Breast epithelium (tissue), 4 donors: ENCODE measurements around the gene IVD. TPM values are rescaled to one million over a fixed set of nuclear protein-coding genes. Genes with fewer than 3 reads are reported as not detected.

Experiments
- DNase-seq, 2 donors: peaks; one replicate each; pipeline ENCODE4 v3.0.0-alpha.2; 2019; ENCODE audit warnings: low spot score in 2 of 2
- H3K27ac ChIP-seq, 2 donors: fragments of 200-600 bp; sonication (generic) in 1 of 2; one replicate each; pipeline ENCODE4 v1.5.1; 2016 to 2019; ENCODE audit warnings: mild to moderate bottlenecking in 1 of 2
- H3K27me3 ChIP-seq, 2 donors: fragments of 200-600 bp; sonication (generic) in 1 of 2; one replicate each; pipeline versions ENCODE4 v1.5.1 to v1.6.0; 2017 to 2019; ENCODE audit warnings: control low read depth in 1 of 2, mild to moderate bottlenecking in 1 of 2
- H3K36me3 ChIP-seq: fragments of 200-600 bp; one replicate; pipeline ENCODE4 v1.5.1; 2019
- H3K4me1 ChIP-seq, 2 donors: fragments of 200-600 bp; sonication (generic); one replicate each; pipeline ENCODE4 v1.5.1; 2016 to 2019; ENCODE audit warnings: control low read depth in 1 of 2
- H3K4me3 ChIP-seq, 3 donors: fragments of 200-600 bp; sonication (generic); 1 replicate in 2 of 3; 2 replicates in 1 of 3; pipeline ENCODE4 v1.5.1; 2016 to 2019; ENCODE audit warnings: mild to moderate bottlenecking in 3 of 3, moderate library complexity in 2 of 3
- H3K9me3 ChIP-seq, 2 donors: fragments of 200-600 bp; sonication (generic) in 1 of 2; one replicate each; pipeline ENCODE4 v1.5.1; 2016 to 2019; ENCODE audit warnings: control low read depth in 1 of 2
- POLR2A ChIP-seq: fragments of 450-650 bp; IDR thresholded peaks from one replicate; pipeline ENCODE4 v1.6.1; 2016; ENCODE audit warnings: antibody characterized with exemption, mild to moderate bottlenecking, moderate library complexity
- POLR2AphosphoS5 ChIP-seq, 3 donors: sonication (generic); formaldehyde crosslinking; IDR thresholded peaks; one replicate each; pipeline ENCODE4 v1.6.1; 2017; ENCODE audit warnings: antibody characterized with exemption in 3 of 3
- intact Hi-C: fragments of 100-400 bp; cut with DNase I; formaldehyde crosslinking; loops from one replicate; pipeline ENCODE4 v1.15.1; 2023; ENCODE audit warnings: low total_unique reads
- total RNA-seq, 3 donors: library from RNA; depleted of rRNA; stranded (reverse); fragments of >200 nt; gene quantifications; one replicate each; pipeline ENCODE4 v1.1.0, GENCODE V29; 2016
- TF ChIP-seq, protein P1 (sequence below), 3 donors: fragments of 450-650 bp; IDR thresholded peaks; one replicate each; pipeline ENCODE4 v1.5.1; 2016 to 2017; ENCODE audit warnings: antibody characterized with exemption in 3 of 3, mild to moderate bottlenecking in 3 of 3, moderate library complexity in 3 of 3

Gene IVD
- total RNA-seq, 3 donors from 2014 or later: 43.8 to 72.7 (median 62.6) TPM

DNA sequence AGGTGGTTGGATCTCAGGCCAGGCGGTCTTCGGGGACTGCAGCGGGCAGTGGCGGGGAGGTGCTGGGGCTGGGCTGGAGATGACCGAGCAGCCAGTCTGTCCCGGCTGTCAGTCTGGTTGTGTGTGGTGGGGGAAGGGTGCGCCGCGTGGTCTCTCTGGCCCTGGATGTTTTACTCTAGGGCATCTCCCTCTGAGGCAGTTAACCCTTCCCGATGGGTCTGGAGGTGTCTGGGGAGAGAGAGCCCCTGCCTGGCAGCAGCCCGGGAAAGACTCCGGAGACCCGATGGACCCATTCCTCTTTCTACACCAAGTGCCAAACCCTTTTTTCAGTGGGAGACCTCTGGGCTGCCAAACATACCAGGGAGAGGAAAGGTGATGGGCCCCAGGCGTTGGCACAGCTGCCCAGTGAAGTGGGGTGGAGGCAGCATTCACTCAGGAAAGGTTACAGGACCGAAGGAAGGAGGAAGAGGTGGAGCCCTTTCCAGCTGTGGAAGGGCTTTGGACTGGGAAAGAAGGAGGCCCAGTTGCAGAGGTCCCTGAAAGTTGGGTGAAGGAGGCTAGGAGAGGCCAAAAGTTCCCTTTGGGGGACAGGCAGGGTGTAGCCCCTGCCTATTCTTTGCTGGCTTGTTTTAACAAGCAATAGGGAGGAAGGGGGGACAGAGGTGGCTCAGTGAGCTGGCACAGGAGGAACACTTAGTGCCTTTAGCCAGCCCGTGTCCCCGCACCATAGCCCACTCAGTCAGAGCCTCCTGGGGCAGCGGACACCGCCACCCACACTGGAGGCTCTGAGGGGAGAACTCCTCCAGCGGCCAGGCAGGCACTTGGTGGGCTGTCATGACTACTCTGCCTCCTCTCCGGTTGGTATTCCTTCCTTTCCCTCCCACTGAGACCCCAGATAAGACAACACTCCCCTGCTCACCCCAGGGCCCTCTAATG is 32.4 kb downstream of the IVD start:
- Histone ChIP-seq H3K9me3 (no peaks in the 10 kb centered on the region), H3K4me1 (peaks cover 13 to 21% of the 10 kb centered on the region in 2 donors), H3K4me3 (no peak overlapping the region), H3K27ac (peak overlapping the region in 1 of 2 donors; percentile 9), H3K36me3 (no peaks in the 10 kb centered on the region), H3K27me3 (no peaks in the 10 kb centered on the region)
- intact Hi-C loops: no loop called here
- DNase-seq: no peak
- TF ChIP-seq POLR2AphosphoS5 (IDR thresholded peaks at IDR 0.05) (no peak), POLR2A (no peak)
- TF ChIP-seq, protein P1, sequence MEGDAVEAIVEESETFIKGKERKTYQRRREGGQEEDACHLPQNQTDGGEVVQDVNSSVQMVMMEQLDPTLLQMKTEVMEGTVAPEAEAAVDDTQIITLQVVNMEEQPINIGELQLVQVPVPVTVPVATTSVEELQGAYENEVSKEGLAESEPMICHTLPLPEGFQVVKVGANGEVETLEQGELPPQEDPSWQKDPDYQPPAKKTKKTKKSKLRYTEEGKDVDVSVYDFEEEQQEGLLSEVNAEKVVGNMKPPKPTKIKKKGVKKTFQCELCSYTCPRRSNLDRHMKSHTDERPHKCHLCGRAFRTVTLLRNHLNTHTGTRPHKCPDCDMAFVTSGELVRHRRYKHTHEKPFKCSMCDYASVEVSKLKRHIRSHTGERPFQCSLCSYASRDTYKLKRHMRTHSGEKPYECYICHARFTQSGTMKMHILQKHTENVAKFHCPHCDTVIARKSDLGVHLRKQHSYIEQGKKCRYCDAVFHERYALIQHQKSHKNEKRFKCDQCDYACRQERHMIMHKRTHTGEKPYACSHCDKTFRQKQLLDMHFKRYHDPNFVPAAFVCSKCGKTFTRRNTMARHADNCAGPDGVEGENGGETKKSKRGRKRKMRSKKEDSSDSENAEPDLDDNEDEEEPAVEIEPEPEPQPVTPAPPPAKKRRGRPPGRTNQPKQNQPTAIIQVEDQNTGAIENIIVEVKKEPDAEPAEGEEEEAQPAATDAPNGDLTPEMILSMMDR (IDR thresholded peaks at IDR 0.05): no peak

DNA sequence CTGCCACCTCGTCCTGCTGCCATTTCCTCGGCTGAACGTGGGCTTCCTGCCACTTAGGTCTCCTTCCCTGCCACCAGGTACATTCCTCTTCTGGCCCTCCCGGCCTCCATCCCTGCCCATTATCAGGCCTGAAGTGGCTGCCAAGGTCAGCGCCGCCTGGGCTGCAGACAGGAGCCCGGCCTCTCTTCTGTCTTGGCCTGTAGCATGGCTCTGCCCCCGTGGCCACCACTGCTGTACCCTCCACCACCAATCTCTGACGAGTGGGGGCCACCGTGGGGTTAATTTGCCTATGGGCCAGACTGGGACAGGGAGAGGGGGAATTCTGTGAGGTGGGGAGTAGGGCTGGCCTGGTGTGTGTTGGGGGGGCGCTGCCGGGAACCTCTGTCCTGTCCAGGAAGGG is 33.1 kb downstream of the IVD start:
- H3K4me1 ChIP-seq: peaks cover 13 to 27% of the 10 kb centered on the region in 2 donors
- H3K36me3 ChIP-seq: no peaks in the 10 kb centered on the region
- H3K27me3 ChIP-seq: no peaks in the 10 kb centered on the region
- no peak for DNase-seq
- intact Hi-C loops: no loop called here
- no peak overlapping the region for H3K27ac ChIP-seq
- TF ChIP-seq POLR2A (no peak), POLR2AphosphoS5 (IDR thresholded peaks at IDR 0.05) (no peak)
- TF ChIP-seq, protein P1 (IDR thresholded peaks at IDR 0.05): no peak
- no peaks in the 10 kb centered on the region for H3K9me3 ChIP-seq
- no peak overlapping the region for H3K4me3 ChIP-seq

DNA sequence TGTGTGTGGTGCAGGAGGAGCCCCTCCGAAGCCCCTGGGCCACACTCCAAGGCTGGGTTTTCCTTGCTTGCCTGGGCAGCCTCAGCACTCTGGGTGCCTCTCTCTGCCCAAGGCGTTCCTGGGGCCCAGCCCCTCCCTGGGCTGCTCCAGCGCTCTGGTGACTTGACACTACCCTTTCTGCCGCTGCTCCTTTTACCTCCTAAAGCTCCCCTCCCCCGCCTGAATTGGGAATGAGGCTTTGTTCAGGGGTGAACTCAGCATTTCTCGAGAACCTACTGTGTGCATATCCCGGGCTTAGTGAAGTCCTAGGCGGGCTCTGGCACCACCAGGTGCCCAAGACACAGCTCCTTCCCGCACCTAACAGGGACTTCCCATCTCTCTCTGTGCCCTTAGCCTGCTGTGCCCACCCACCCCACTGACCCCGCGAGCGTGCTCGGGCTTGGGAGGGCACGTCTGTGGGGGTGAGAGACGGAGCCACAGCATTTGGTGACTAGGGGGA is 33.9 kb downstream of the IVD start:
- H3K4me1 ChIP-seq: peaks cover 13 to 27% of the 10 kb centered on the region in 2 donors
- H3K27ac ChIP-seq: peak overlapping the region; percentile 40 to 88

DNA sequence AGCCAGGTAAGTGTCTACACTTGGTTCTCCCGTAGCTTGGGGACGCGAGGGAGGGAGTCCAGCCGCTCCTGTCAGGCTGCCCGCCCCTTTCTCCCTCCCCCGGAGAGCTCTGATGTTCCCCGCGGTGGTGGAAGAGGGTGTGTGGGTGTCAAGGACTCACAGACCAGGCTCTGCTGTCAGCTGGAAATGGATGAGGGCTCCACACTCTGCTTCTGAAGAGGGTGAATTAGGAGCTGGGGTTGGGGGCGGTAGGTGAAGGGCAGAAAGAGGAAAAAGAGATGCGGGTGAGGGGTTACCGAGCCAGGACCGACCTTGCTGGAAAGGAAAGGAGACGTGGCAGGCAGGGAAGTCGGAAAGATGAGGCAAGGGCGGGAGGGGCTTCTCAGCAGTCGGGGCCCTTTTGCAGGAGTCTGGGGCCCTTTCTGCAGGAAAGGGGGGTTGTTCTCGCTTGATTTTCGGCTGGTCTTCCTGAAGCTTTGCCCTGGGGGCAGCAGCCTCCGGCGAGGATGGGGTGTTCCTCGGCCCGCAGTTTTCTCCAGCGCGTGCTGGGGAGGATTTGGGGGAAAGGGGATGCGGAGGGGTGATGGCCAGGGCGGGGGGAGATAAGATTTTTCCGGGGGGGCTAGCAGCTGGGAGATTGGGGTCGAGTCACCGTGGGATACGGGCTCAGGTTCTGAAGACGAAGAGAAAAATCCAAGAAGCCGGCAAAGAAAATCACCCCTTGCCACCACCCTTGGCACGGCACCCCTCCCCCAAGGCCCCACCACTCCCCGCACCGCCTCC is 34.6 kb downstream of the IVD start:
- Histone ChIP-seq H3K4me1 (peaks cover 13 to 27% of the 10 kb centered on the region in 2 donors), H3K4me3 (peak overlapping the region; percentile 86 to 93 (median 86)), H3K27me3 (no peaks in the 10 kb centered on the region), H3K27ac (peak overlapping the region; percentile 40 to 88), H3K36me3 (no peaks in the 10 kb centered on the region), H3K9me3 (no peaks in the 10 kb centered on the region)
- peak in 1 of 2 donors; percentile 56 for DNase-seq
- intact Hi-C loops: no loop called here
- TF ChIP-seq POLR2A: no peak

More for the DNA sequence above, 33.9 kb downstream of the IVD start:
- no peak for DNase-seq
- no peaks in the 10 kb centered on the region for H3K27me3 ChIP-seq
- H3K9me3 ChIP-seq: no peaks in the 10 kb centered on the region
- H3K36me3 ChIP-seq: no peaks in the 10 kb centered on the region
- intact Hi-C loops: no loop called here
- TF ChIP-seq POLR2A (no peak), POLR2AphosphoS5 (IDR thresholded peaks at IDR 0.05) (no peak)
- TF ChIP-seq, protein P1 (IDR thresholded peaks at IDR 0.05): no peak
- H3K4me3 ChIP-seq: peak overlapping the region; percentile 86 to 93 (median 86)

DNA sequence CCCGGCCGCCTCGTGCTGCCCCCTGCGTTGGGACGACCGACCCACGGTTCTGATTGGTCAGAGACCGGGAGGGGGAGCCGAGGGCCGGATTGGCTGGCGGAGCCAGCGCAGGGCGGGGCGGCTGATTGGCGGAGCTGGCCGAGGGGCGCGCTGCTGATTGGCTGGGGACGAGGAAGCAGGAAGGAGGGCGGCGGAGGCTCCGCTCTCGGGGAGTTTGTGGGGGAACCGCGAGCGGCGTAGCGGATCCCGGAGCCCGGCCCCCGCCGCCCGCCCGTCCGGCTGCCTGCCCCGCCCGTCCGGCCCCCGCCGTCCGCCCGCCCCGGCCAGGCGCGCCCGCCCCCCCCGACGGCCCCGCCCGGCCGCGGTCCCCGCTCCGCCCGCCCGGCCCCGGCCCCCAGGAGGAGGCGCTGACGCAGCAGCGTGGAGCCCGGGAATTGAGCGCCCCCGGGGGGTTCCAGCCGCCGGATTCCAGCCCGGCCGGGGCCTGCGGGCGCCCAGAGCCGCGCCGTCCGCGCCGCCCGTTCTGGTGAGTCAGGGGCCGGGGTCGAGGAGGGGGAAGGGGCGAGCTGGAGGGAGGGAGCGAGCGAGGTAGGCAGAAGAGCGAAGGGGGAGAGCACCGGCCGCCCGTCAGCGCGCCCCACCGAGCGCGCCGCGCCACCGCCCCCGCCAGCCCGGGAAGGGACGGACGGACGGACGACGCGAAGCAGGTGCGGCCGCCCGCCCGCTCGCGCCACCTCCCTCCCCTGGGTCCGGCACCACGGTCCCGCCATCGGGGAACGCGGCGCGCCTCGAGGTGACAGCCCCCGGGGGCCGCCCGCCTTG is 35.4 kb downstream of the IVD start, which contains the start of gene BAHD1:
BAHD1 (plus strand) TSS at position 211 of the 822 bp plus-strand sequence. CDS start 17,512 bp downstream, outside the sequence.
- no peaks in the 10 kb centered on the region for H3K9me3 ChIP-seq
- peak within 1 kb of the TSS; percentile 86 to 93 (median 86) for H3K4me3 ChIP-seq
- TF ChIP-seq POLR2A (no peak), POLR2AphosphoS5 (IDR thresholded peaks at IDR 0.05) (peak in 1 of 3 donors; percentile 32)
- peak within 1 kb of the TSS; percentile 73 to 88 for H3K27ac ChIP-seq
- peak; percentile 93 to 95 for DNase-seq
- no peaks in the 10 kb centered on the region for H3K36me3 ChIP-seq
- H3K27me3 ChIP-seq: no peaks in the 10 kb centered on the region
- intact Hi-C loops: no loop called here
- H3K4me1 ChIP-seq: peaks cover 13 to 27% of the 10 kb centered on the region in 2 donors
